GM21360 (cell line): ENCODE results near the gene TSPEAR.
"Not testable (repeated sequence)": the region's sequence is repeated elsewhere in the genome, so short reads cannot be mapped to it uniquely, and the experiment has no call there.

Experiments used
- ATAC-seq: cut with Tn5 transposase; IDR thresholded peaks from one replicate; pipeline ENCODE4 v1.9.1; 2021; ENCODE audit warnings: mild to moderate bottlenecking, moderate library complexity; ENCODE audit not compliant: unreplicated experiment

The TSPEAR gene

DNA sequence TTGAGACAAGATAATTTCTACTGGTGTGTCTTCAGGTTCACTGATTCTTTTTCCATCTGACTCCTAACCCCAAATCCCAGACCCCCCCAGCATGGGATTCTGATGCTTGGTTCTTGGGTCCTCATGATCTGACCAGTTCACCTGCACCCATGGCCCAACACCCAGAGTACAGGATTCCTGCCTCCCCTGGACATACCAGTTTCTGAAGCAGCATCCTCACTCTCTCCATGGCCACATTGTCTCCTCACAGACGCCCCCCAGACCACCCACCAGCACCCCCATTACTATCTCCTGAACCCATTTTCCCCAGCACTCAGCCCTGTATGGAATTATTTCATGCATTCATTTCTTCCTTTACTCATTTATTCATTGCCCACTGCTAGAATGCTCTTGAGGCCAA is 54.5 kb downstream of the TSPEAR start:
- no peak for ATAC-seq

DNA sequence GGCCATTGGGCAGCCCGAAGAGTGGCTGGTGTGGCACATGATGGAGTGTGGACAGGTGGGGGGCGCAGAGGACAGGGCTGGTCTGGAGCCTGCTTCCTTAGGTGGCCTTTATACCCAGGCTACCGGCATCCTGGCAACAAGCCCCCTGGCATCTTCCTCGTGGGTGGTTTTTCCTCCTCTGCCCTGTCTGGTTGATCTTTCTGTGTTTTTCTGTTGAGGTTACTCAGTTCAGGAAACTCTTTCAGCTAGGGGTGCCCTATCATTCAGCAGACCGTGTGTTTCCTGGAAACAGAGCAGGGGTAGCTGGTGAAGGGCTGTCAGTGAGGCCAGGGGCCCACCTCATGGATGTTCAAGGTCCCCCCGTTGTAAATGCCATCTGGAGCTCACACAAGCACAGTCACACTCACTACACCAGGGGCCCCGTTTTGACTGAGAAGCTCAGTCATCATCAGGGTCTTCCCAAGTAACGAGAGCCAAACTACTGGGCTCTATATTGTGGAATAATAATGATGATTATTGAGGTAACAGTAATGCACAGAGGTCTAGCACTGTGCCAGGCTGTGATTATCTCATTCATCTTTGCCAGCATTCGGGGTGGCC is 56.7 kb downstream of the TSPEAR start, which contains the start of gene KRTAP12-4:
Gene KRTAP12-4 (minus strand): TSS at position 84 of the 600 bp plus-strand sequence. CDS start 45 bp downstream, at position 39.
- ATAC-seq: no peak

DNA sequence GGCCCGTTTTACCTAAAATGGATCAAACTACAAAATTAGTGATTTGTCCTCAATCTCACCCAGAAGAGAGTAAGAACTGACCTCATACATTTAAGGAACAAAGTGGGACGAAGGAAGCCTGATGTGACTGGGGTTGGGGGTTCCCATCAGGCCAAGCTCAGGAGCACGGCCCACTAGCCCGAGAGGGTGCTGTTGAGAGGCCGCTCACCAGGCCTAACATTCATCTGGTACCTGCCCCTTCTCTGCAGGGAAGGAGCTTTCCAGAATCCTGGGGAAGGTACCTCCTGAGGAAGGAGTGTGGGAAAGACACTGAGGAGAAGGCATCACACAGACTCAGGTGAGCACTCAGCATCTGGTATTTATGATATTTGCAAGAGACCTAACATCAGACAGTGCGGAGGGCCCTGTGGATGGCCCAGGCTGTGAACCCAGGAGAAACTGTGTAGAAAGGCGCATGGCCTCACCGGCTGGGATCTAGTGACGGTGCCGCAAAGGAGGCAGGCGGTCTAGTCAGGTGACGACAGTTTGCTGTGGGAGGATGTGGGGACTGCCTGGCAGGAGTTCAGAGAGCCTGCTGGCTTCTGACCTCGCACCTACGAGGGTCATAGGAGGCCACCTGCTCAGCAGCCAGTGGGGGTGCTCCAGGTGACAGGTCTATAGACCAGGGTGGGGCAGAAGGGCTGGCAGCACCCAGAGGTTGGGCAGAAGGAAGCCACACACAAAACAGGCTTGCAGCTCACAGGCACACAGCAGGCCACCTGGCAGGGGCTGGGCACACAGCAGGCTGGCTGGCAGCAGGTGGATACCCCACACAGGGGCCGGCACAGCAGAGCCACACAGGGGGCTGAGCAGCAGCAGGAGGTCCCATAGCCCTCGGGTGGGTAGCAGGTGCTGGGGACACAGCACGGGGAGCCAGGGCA is 57.5 kb downstream of the TSPEAR start:
- no peak for ATAC-seq

DNA sequence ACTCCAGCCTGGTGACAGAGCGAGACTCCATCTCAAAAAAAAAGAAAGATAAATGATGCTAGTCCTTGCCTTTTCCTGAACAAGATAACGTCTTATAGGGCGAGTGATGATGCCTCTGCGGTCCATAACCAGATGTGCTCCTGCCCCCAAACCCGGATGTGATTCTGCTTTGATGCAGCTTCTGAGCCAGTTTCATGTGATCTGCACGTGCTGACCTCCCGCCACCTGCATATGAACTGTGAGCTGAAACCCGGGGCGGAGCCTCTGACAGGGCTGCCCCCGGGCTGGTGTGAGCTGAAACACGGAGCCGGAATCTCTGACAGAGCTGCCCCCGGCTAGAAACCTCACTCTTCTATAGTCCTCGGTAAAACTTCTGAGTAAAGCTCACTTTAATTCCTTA is 58.2 kb downstream of the TSPEAR start:
- ATAC-seq: no peak

DNA sequence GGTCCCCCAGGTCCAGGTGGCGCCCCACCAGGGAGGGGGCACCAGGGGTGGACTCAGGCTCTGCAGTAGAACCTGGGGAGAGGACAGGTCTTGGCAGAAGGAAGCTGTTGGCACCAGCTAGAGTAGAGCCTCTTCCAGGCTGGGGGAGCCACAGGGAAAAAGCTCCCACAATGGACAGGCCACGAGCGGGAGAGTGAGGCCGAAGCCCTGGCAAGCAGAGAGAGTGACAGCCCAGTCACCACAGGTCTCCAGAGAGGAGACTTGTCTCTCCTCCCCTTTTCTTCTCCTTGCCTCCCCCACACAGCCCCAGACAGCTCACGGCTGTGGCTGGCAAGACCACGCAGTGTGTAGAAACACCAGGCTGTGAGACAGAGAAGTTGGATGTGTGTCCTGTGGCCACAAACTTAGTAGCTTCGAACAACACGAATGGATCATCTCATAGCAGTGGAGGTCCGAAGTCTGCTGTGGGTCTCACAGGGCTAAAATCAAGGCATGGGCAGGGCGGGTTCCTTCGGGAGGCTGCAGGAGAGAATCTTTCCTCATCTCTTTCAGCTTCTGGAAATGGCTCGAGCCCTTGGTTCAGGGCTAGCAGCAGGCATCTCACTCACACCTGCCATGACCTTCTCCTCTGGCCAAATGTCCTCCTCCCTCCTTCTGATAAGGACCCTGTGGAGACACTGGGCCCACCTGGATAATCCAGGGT is 60.2 kb downstream of the TSPEAR start:
- ATAC-seq: no peak

DNA sequence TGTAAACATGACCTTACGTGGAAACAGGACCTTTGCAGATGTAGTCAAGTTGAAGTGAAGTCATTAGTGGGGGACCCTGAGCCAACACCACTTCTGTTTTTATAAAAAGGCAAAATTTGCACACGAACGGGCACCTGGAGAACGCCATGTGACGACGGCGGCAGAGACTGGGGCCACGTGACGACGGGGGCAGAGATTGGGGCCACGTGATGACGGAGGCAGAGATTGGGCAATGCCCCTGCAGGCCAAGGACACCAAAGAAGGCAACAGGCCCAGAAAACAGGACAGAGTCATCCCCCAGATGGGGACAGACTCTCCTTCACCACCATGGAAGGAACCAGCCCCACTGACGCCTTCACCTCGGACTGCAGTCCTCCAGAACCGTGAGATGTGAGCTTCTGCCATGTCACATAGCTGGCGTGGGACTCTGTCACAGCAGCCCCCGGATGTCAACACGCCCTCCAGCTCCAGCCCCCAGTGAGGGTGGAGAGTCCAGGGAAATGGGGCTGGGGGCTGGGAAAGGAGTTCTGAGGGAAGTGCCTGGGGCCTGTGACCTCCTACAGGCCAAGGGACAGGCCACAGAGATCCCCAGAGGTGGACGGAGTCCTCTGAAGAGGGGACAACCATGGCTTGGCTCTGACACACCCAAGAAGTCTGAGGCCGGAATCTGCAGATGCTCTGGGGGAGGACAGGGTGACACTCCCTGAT is 61.0 kb downstream of the TSPEAR start:
- no peak for ATAC-seq

DNA sequence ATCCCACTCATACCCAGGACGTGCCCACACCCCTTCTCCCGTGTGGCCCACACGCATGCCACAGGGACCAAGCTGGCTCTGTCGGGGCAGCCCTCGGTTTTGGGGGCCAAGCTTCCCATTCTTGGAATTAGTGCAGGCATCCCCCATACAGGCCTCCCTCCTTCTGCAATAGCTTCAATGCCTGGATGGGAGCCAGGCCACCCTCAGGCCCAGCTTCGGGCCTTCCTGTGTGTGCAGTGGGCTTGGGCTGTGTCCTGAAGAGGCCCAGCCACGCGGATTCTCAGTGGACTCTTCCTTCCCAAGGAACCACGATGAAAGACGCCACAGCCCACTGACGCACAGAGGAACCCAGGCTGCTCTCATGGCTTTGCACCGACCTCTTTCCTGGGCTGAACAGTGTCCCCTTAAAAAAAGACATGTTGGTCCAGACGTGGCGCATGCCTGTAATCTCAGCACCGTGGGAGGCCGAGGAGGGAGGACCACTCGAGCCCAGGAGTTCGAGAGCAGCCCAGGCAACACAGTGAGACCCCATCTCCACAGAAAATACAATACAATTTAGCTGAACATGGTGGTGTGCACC is 61.8 kb downstream of the TSPEAR start:
- no peak for ATAC-seq

DNA sequence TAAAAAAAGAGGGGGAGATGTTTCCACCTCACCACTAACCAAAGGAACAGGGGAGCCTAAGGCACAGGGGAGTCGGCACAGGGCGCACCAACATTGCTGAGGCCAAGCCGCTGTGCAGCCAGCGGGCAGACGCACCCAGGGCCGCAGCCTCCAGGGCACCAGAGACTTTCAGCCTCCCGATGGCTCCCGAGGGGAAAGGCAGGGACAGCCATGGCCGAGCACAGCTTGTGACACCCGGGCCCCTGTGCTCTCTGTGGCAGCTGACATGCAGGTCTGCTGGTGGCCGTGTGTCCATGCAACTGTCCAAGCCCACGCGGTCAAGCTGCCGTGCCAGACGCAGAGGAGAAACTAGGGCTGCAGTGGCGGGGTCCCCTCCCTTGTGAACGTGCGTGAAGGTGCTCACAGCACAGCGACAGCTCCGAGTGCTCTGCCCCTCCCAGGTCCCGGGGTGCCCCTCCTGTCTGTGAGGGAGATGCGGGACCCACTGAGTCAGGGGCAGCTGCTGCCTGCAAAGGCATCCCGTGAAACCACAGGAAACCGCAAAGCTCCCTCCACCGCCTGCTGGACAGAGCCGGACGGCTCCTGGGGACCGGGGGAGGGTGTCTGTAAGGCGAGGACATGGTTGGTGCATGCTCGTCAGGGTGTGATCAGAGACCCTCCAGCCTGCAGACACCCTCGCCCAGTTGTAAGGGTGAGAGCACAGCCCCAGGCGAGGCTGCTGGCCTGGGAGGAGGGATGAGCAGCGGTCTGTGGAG is 62.6 kb downstream of the TSPEAR start:
- no peak for ATAC-seq

DNA sequence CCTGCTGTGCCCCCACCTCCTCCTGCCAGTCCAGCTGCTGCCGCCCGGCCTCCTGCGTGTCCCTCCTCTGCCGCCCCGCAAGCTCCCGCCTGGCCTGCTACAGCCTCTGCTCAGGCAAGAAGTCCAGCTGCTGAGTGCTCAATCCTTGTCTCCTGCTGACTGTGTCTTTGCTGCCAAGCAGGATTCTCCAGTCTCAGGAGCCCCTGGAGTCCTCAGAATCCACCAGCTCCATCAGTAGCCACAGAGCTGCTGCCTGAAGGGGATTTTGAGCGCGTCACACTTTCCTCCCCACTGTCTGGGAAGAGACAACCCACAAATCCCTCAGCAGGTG is 64.2 kb downstream of the TSPEAR start:
- ATAC-seq: no peak

DNA sequence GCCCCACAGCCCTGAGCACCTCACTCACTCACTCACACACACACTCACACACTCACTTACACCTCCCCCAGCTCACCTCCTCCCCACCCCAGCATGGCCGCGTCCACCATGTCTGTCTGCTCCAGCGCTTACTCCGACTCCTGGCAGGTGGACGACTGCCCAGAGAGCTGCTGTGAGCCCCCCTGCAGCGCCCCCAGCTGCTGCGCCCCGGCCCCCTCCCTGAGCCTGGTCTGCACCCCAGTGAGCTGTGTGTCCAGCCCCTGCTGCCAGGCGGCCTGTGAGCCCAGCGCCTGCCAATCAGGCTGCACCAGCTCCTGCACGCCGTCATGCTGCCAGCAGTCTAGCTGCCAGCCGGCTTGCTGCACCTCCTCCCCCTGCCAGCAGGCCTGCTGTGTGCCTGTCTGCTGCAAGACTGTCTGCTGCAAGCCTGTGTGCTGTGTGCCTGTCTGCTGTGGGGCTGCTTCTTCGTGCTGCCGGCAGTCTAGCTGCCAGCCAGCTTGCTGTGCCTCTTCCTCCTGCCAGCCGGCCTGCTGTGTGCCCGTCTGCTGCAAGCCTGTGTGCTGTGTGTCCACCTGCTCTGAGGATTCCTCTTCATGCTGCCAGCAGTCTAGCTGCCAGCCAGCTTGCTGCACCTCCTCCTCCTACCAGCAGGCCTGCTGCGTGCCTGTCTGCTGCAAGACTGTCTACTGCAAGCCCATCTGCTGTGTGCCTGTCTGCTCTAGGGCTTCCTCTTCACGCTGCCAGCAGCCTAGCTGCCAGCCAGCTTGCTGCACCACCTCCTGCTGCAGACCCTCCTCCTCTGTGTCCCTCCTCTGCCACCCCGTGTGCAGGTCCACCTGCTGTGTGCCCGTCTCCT is 64.8 kb downstream of the TSPEAR start, which contains the start of gene KRTAP10-11:
Gene KRTAP10-11 (plus strand): TSS at position 49 of the 856 bp plus-strand sequence. CDS start 45 bp downstream, at position 94.
- not testable (repeated sequence) for ATAC-seq

DNA sequence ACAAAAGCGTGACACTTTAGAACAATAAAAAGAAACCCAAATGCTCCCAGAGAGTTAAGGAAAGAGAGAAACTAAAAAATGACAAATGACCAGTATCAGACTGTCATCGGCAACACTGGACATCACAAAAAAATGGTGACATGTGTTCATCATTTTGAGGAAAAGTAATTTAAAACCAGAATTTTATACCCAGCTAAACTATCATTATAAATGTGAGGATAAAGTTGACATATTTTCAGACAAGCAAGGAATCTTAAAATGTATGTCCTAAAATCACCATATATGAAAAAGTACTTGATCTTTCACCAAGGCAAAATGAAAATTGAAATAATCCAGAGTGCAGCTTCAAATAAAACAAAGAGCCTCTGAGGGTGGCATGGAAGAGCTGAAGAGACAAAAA is 66.5 kb downstream of the TSPEAR start:
- no peak for ATAC-seq

DNA sequence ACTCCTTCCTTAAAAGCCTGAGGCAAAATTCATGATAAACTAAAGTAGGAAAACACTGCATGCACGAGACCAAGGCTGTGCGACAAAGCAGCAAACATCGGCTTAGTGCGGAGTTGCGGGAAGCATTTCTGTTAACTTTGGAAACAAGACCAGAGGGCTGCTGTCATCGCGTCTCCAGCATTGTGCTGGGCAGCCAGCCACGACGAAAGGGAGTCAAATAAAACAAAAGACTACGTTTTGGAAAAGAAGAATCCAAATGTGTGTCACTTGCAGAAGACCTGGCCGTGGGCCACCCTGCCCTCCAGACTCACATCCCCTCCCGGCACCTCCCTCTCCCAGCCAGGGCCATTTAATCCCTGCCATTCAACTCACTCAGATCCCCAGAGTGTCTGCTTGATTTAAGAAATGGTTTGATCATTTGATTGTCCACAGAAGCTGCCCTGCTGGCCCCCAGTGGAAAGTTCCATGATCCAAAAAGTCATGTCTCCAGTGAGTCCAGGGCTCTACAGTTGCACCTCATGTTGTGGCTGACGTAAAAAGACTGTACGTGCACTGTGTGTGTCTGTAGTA is 67.5 kb downstream of the TSPEAR start:
- no peak for ATAC-seq

DNA sequence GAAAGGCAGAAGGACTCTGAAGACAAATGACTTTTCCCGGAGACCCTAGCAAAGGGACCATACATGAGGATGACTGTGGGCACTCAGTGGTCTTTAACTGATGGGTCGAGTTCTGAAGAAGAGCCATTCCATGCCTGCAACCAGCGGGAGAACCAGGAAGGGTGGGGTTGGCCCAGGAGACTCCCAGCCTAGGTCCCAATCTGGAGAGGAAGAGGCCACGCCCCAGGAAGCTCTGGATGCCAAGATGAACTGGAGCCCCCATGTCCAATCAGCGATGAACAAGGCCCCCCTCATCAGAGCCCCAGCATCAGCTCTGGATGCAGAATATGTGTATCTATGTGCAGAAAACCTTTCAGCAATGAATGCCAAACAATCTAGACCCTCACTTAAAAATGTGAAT is 70.6 kb downstream of the TSPEAR start:
- no peak for ATAC-seq

DNA sequence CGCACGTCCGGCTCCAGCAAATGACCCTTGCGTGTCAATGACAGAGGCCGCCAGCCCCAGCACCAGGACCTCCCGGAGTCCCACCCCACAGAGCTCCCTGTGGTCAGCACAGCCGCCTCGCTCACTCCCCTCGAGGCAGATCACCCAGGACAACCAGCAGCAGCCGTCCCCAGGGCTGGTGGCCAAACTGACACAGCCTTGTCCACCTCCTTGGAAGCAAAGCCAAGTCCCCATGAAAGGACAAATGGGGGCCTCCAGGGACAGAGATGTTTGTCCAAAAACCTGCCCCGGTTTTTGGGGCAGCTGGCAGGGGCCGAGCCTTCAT is 72.1 kb downstream of the TSPEAR start:
- no peak for ATAC-seq

DNA sequence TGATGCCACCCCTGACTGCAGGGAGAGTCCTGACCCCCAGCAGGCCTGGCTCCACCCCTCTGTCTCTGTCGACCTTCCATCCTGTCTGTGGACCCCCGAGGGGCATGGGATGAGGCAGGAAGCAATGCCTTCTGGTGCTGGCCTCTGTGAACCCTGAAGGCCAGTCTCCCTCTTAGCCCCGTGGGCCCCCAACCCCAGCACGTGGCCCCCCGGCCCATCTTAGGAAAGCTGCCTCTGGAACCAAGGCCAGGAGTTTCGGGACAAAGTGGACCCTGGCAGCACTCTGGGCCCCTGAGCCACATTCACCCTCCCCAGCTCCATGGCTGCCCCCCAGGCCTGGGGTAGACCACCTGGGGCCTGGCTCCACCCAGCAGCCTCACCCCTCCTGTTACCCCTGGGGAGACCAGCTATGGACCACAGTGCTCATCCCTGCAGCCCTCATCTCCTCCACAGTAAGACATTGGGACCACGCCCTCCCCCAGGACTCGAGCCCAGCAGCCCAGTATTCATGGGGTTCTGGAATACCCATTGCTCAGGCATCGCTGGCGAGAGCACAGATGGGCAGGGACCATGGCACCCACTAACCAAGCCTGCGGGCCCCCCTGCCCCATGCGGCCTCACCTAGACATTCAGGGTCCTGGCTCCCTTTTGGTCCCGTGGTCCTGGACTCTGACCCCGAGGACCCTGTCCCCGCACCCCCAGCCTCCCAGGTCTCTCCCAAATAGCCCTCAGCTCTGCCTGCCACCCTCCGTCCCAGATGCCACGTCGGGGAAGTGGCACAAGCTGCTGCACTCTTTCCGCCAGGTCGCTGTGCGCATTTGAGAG is 72.7 kb downstream of the TSPEAR start:
- ATAC-seq: not testable (repeated sequence)

DNA sequence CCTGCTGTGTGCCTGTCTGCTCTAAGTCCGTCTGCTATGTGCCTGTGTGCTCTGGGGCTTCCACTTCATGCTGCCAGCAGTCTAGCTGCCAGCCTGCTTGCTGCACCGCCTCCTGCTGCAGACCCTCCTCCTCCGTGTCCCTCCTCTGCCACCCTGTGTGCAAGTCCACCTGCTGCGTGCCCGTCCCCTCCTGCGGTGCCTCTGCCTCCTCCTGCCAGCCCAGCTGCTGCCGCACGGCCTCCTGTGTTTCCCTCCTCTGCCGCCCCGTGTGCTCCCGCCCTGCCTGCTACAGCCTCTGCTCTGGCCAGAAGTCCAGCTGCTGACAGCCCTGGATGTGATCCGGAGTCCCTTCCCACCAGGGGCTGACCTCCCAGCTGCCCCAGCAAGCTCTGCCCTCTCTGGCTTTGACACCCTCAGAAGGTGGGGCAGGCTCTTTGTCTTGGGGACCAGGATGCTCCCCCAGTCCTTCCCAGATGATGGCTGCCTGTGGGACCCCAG is 73.5 kb downstream of the TSPEAR start:
- not testable (repeated sequence) for ATAC-seq

DNA sequence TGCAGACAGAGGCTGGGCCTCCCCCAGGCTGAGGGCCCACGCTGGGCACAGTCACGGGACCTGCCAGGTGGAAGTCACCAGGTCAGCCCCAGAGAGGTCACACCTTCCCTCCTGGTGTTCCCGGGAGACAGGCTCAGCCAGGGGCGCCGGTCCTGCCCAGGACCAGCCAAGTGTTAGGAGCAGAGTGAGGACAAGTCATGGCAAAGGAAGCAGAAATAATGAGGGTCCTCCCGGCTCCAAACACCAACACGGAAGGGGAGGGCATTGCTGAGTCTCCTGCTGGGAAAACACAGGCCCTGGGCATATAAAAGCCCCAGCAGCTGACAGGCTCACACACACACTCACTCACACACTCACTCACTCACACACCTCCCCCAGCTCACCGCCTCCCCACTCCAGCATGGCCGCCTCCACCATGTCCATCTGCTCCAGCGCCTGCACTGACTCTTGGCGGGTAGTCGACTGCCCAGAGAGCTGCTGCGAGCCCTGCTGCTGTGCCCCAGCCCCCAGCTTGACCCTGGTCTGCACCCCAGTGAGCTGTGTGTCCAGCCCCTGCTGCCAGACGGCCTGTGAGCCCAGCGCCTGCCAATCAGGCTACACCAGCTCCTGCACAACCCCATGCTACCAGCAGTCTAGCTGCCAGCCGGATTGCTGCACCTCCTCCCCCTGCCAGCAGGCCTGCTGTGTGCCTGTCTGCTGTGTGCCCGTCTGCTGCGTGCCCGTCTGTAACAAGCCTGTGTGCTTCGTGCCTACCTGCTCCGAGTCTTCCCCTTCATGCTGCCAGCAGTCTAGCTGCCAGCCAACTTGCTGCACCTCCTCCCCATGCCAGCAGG is 74.1 kb downstream of the TSPEAR start, which contains the start of gene KRTAP10-10:
Gene KRTAP10-10 (plus strand): TSS at position 339 of the 833 bp plus-strand sequence. CDS start 62 bp downstream, at position 401.
- no peak for ATAC-seq
